ENCODE results near the gene PPFIA2. TPM values are rescaled to one million over a fixed set of nuclear protein-coding genes. Genes with fewer than 3 reads are reported as not detected.

PPFIA2 gene
- polyA plus RNA-seq, 1 donor (not counting 4 experiments of a cell fraction or from before 2014, with no cell fraction given): not detected

DNA sequence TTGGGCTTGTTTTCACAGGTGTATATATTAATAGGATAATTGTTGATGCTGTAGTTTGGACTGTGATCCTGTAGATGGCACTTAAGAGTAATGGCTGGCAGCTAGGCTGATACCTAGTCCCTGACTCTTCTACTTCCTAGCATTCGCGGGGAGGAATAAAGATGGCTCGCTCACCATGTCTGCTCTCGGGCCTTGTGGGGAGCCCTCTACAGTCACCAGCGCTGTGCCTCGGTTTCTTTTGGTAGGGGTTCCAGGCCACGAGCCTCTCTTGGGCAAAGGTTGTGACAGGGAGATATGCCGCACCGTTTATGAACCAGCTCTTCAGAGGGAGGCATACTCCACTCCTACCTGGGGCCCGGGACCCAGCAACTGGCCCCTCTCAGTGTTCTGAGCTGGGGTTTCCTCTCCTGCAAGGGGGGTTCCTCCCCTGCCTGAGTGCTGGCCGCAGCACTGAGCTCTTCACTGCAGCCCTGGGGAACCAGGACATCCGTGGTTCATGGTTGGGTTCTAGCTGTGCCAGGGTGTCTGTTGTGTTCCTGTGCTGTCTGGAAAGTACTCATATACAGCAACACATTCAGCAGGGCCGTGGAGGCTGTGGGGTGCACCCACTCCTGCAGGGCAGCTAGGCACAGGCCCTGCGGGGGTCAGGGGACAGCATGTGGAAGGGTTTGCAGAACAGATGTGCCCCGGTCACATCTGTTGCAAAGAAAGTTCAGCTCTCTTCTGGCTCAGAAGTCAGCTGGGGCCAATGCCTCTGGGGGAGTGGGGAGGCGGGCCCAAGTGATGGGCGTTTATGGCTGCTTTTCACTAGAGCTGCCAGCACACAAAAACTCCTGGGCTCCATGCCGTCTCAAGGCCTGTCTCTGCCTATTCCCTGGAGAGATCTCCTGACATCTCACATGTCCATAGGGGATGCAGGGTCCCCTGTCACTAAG is 147.9 kb downstream of the PPFIA2 start:
- no peaks in the 10 kb centered on the region for H3K9me1 ChIP-seq (ENCODE audit: control insufficient read depth, extremely low read depth, insufficient read depth, low read length)
- H3K4me2 ChIP-seq (ENCODE audit: control insufficient read depth, extremely low read depth, insufficient read depth, low read depth, low read length): no peak overlapping the region
- no peak for DNase-seq (ENCODE audit: low read depth, low spot score)
- H3K4me1 ChIP-seq (ENCODE audit: control insufficient read depth, extremely low read depth, insufficient read depth, low read length): no peaks in the 10 kb centered on the region
- no peaks in the 10 kb centered on the region for H3K9me3 ChIP-seq (ENCODE audit: control insufficient read depth, low read depth, low read length)
- no peak overlapping the region for H3K27ac ChIP-seq (ENCODE audit: control insufficient read depth, insufficient read depth, low read length)
- no peak overlapping the region for H3K9ac ChIP-seq (ENCODE audit: control insufficient read depth, extremely low read depth, insufficient read depth, low read length)
- no peaks in the 10 kb centered on the region for H3K79me2 ChIP-seq (ENCODE audit: control insufficient read depth, insufficient read depth, low read length)
- no peak for TF ChIP-seq EZH2 (IDR thresholded peaks at IDR 0.05; ENCODE audit: low read length)
- TF ChIP-seq, protein P1, sequence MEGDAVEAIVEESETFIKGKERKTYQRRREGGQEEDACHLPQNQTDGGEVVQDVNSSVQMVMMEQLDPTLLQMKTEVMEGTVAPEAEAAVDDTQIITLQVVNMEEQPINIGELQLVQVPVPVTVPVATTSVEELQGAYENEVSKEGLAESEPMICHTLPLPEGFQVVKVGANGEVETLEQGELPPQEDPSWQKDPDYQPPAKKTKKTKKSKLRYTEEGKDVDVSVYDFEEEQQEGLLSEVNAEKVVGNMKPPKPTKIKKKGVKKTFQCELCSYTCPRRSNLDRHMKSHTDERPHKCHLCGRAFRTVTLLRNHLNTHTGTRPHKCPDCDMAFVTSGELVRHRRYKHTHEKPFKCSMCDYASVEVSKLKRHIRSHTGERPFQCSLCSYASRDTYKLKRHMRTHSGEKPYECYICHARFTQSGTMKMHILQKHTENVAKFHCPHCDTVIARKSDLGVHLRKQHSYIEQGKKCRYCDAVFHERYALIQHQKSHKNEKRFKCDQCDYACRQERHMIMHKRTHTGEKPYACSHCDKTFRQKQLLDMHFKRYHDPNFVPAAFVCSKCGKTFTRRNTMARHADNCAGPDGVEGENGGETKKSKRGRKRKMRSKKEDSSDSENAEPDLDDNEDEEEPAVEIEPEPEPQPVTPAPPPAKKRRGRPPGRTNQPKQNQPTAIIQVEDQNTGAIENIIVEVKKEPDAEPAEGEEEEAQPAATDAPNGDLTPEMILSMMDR (optimal IDR thresholded peaks at IDR 0.05 in 1 of 3, IDR thresholded peaks at IDR 0.05 in 1 of 3, conservative IDR thresholded peaks at IDR 0.05 in 1 of 3; ENCODE audit: extremely low read depth in 1 of 3, insufficient read depth in 2 of 3, low read length in 3 of 3): peak; percentile 36 to 61 (median 39)
- no peaks in the 10 kb centered on the region for H3K36me3 ChIP-seq (ENCODE audit: control insufficient read depth in 2 of 2, extremely low read depth in 1 of 2, insufficient read depth in 2 of 2, low read length in 2 of 2)
- H4K20me1 ChIP-seq (ENCODE audit: control insufficient read depth, extremely low read depth, insufficient read depth, low read length): no peaks in the 10 kb centered on the region
- dilution Hi-C loops (cut with MboI; ENCODE audit: extremely low pct_ligation_motif_present, low sequenced_read_pairs): no loop called here
- no peak overlapping the region for H2AFZ ChIP-seq (ENCODE audit: control insufficient read depth, low read length)
- FAIRE-seq: no peak
- no peak overlapping the region for H3K4me3 ChIP-seq (ENCODE audit: control insufficient read depth in 2 of 3, extremely low read depth in 1 of 3, insufficient read depth in 2 of 3, low read depth in 1 of 3, low read length in 3 of 3)
- H3K27me3 ChIP-seq (ENCODE audit: control insufficient read depth, extremely low read depth, insufficient read depth, low read length): no peaks in the 10 kb centered on the region

DNA sequence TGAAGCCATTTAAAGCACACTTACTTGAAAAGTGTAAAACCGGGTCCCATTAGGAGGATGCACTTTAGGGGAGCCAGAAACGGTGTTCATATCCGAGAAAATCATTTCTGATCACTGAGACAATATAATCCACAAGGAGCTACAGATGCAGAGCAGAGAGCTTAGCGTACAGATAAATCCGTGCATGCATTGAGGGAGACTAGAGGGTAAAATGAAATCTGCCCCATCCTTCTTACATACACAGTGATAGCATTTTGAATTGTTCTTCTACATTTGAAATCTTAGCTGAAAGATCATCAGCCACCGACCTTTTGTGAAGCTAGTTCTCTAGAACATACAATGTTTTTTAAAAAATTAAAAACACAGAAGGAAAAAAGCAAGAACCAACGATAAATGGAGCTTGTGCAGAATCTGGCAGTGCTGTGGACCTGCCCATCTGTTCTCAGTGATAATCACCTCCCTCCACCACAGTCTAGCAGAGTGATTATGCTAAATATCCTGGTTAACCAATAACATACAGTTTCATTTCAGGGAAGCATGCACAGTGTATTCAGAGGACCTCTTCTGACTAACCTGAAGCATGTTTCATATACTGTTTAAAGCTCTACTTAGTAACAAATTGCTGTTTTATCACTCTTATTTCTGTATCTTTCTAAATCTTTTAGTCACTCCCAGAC is 161.1 kb downstream of the PPFIA2 start:
- dilution Hi-C loops (cut with MboI; ENCODE audit: extremely low pct_ligation_motif_present, low sequenced_read_pairs): no loop called here
- no peak overlapping the region for H2AFZ ChIP-seq (ENCODE audit: control insufficient read depth, low read length)
- H3K27ac ChIP-seq (ENCODE audit: control insufficient read depth, insufficient read depth, low read length): no peak overlapping the region
- H3K36me3 ChIP-seq (ENCODE audit: control insufficient read depth in 2 of 2, extremely low read depth in 1 of 2, insufficient read depth in 2 of 2, low read length in 2 of 2): no peaks in the 10 kb centered on the region
- H3K4me2 ChIP-seq (ENCODE audit: control insufficient read depth, extremely low read depth, insufficient read depth, low read depth, low read length): no peak overlapping the region
- H3K4me3 ChIP-seq (ENCODE audit: control insufficient read depth in 2 of 3, extremely low read depth in 1 of 3, insufficient read depth in 2 of 3, low read depth in 1 of 3, low read length in 3 of 3): no peak overlapping the region
- no peak for DNase-seq (ENCODE audit: low read depth, low spot score)
- H3K9ac ChIP-seq (ENCODE audit: control insufficient read depth, extremely low read depth, insufficient read depth, low read length): no peak overlapping the region
- H4K20me1 ChIP-seq (ENCODE audit: control insufficient read depth, extremely low read depth, insufficient read depth, low read length): no peaks in the 10 kb centered on the region
- no peaks in the 10 kb centered on the region for H3K9me3 ChIP-seq (ENCODE audit: control insufficient read depth, low read depth, low read length)
- H3K4me1 ChIP-seq (ENCODE audit: control insufficient read depth, extremely low read depth, insufficient read depth, low read length): no peaks in the 10 kb centered on the region
- H3K27me3 ChIP-seq (ENCODE audit: control insufficient read depth, extremely low read depth, insufficient read depth, low read length): no peaks in the 10 kb centered on the region
- H3K9me1 ChIP-seq (ENCODE audit: control insufficient read depth, extremely low read depth, insufficient read depth, low read length): no peaks in the 10 kb centered on the region
- no peak for FAIRE-seq
- H3K79me2 ChIP-seq (ENCODE audit: control insufficient read depth, insufficient read depth, low read length): no peaks in the 10 kb centered on the region
- TF ChIP-seq EZH2 (IDR thresholded peaks at IDR 0.05; ENCODE audit: low read length): no peak
- TF ChIP-seq, protein P1 (optimal IDR thresholded peaks at IDR 0.05 in 1 of 3, IDR thresholded peaks at IDR 0.05 in 1 of 3, conservative IDR thresholded peaks at IDR 0.05 in 1 of 3; ENCODE audit: extremely low read depth in 1 of 3, insufficient read depth in 2 of 3, low read length in 3 of 3): no peak
